Astrocyte (in vitro differentiated cells and primary cell): ENCODE results near the gene IP6K2.

Experiments used
- EZH2 ChIP-seq: IDR thresholded peaks from 2 replicates; pipeline ENCODE4 v1.6.1; 2012; ENCODE audit warnings: mild to moderate bottlenecking, low read length, inconsistent platforms; ENCODE audit not compliant: insufficient read depth
- TF ChIP-seq, protein P1 (sequence below): IDR thresholded peaks from 2 replicates; pipeline ENCODE4 v1.5.1; 2011; ENCODE audit warnings: low read depth, mild to moderate bottlenecking, inconsistent platforms, low read length, moderate library complexity; ENCODE audit not compliant: insufficient read depth

DNA sequence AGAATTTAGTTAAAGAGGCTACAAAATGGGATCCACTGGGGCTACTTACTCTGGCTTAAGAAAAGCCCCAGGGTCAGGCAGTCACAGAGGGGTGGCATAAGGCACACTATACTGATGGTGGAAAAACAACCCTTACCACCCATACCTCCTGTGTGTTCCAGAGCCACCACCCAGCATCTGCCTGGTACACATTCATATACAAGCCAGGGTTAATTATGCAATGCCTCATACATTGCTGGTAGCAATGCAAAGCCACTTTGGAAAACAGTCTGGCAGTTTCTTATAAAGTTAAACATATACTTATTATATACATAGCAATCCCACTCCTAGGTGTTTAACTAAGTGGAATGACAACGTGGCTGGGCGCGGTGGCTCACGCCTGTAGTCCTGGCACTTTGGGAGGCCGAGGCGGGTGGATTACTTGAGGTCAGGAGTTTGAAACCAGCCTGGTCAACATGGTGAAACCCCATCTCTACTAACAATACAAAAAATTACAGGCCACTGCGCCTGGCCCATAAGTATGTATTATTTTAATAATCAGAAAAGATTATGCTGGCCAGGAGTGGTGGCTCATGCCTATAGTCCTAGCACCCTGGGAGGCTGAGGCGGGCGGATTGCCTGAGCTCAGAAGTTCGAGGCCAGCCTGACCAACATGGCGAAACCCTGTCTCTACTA, 16.2 kb downstream of the IP6K2 start:
- TF ChIP-seq, protein P1, sequence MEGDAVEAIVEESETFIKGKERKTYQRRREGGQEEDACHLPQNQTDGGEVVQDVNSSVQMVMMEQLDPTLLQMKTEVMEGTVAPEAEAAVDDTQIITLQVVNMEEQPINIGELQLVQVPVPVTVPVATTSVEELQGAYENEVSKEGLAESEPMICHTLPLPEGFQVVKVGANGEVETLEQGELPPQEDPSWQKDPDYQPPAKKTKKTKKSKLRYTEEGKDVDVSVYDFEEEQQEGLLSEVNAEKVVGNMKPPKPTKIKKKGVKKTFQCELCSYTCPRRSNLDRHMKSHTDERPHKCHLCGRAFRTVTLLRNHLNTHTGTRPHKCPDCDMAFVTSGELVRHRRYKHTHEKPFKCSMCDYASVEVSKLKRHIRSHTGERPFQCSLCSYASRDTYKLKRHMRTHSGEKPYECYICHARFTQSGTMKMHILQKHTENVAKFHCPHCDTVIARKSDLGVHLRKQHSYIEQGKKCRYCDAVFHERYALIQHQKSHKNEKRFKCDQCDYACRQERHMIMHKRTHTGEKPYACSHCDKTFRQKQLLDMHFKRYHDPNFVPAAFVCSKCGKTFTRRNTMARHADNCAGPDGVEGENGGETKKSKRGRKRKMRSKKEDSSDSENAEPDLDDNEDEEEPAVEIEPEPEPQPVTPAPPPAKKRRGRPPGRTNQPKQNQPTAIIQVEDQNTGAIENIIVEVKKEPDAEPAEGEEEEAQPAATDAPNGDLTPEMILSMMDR = no peak
- no peak for TF ChIP-seq EZH2
